IPS DF 4.7 (cell line): ENCODE measurements around the gene ZNF280A.
"Not testable (repeated sequence)": the region's sequence is repeated elsewhere in the genome, so short reads cannot be mapped to it uniquely, and the experiment has no call there.

Experiments used
- DNase-seq: peaks from one replicate; pipeline ENCODE4 v3.0.0-alpha.2; 2013; ENCODE audit warnings: low spot score; ENCODE audit errors: extremely low read depth

Gene ZNF280A

GRCh38 chr22:22545084-22545483 is 25.0 kb upstream of the ZNF280A start:
- DNase-seq, result no peak

DNA sequence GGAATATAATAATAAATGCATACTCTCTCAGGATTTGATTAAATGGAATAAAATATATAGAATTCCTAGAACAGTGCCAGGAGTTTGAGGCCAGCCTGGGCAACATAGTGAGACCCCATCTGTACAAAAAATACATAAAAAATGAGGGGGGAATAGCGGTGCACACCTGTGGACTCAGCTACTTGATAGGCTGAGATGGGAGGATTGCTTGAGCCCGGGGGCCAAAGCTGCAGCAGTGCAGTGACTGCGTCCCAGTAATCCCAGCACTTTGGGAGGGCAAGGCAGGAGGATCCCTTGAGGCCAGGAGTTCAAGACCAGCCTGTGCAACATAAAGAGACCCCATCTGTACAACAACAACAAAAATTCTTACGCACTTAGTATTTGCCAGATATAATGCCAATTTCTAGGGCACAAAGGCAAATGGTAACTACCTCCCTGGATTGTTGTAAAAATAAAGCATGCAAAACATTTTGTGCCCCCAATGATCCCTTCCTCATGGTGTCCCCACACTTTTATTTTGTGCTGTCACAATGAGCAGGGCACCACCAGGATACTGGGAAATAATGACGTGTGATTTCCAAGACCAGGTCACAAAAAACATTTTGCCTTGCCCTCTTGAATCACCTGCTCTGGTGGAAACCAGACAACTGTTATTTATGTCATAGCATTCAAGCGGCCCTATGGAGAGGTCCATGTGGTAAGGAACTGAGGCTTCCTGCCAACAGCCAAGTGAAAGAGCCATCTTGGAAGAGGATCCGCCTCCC is 18.3 kb upstream of the ZNF280A start:
- DNase-seq, result no peak

- no peak for DNase-seq
These were observed 16.8 kb upstream of the ZNF280A start for GRCh38 chr22:22536916-22537315.

- DNase-seq, result no peak
These were observed 16.4 kb upstream of the ZNF280A start for GRCh38 chr22:22536515-22536914.

DNA sequence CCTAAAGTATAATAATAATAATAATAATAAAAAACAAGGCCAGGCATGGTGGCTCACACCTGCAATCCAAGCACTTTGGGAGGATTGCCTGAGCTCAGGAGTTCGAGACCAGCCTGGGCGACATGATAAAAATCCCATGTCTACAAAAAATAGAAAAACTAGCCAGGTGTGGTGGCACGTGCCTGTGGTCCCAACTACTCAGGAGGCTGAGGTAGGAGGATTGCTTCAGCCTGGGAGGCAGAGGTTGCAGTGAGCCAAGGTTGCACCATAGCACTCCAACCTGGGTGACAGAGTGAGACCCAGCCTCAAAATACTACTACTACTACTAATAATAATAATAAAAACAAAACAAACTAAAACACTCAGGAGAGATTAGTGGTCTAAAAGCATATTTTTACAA is 15.6 kb upstream of the ZNF280A start:
- no peak for DNase-seq

- no peak for DNase-seq
These were observed 14.7 kb upstream of the ZNF280A start for GRCh38 chr22:22534604-22535415.

GRCh38 chr22:22533863-22534262 is 13.8 kb upstream of the ZNF280A start:
- no peak for DNase-seq

DNA sequence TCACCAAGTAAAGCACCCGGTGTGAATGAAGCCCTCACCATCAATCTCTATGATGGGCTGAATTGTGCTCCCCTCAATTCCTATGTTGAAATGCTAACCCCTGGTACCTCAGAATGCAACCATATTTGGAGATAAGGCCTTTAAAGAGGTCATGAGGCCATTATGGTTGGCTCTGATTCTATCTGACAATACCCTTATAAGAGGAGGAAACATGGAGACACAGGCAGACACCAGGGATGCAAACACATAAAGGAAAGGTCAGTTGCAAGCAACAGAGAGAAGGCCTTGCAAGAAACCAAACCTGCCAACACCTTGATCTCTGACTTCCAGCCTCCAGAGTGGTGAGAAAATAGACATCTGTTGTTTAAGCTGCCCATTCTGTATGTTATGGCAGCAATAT is 13.3 kb upstream of the ZNF280A start:
- DNase-seq, result no peak

GRCh38 chr22:22532547-22533071 is 12.5 kb upstream of the ZNF280A start:
- not testable (repeated sequence) for DNase-seq

GRCh38 chr22:22531770-22532546 is 11.9 kb upstream of the ZNF280A start:
- DNase-seq, result no peak

DNA sequence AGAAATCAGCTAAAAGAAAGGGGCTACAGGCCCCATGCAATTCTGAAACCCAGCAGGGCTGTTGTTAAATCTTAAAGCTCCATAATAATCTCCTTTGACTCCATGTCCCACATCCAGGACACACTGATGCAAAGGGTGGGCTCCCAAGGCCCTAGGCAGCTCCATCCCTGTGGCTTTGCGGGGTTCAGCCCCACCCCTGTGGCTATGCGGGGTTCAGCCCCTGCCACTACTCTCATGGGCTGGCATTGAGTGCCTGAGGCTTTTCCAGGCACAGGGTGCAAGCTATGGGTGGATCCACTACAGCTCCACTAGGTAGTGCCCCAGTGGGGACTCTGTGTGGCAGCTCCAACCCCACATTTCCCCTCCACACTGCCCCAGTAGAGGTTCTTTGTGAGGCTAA is 8.7 kb upstream of the ZNF280A start:
- no peak for DNase-seq

DNA sequence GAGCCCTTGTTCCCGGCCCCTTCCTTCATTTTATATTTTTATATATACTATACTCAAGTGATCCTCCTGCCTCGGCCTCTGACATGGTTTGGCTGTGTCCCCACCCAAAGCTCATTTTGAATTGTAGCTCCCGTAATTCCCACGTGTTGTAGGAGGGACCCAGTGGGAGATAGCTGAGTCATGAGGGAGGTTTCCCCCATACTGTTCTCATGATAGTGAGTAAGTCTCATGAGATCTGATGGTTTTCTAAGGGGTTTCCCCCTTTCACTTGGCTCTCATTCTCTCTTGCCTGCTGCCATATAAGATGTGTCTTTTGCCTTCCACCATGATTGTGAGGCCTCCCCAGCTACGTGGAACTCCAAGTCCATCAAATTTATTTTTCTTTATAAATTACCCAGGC is 7.2 kb upstream of the ZNF280A start:
- no peak for DNase-seq

DNA sequence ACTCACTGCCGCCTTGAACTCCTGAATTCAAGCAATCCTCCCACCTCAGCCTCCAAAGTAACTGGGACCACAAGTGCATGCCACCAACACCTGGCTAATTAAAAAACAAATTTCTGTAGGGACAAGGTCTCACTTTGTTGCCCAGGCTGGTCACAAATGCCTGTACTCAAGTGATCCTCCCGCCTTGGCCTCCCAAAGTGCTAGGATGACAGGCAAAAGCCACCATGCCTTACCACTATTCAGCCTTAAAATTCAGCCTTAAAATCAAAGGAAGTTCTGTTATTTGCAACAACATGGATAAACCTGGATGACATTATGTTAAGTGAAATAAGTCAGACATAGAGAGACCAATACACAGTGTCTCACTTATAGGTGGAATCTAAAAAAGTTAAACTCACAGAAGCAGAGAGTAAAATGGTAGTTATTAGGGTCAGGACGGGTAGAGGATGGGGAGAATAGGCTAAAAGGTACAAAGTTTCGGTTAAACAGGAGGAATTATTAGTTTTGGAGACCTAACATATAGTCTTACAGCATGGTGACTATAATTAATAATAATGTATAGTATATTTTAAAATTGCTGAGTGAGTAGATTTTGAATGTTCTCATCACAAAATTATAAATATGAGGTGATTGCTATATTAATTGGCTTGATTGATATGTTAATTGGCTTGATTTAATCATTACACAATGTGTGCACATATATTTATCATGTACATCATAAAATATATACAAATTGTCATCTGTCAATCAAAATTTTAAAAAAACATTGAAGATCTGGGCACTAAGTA is 6.2 kb upstream of the ZNF280A start:
- DNase-seq, result no peak

DNA sequence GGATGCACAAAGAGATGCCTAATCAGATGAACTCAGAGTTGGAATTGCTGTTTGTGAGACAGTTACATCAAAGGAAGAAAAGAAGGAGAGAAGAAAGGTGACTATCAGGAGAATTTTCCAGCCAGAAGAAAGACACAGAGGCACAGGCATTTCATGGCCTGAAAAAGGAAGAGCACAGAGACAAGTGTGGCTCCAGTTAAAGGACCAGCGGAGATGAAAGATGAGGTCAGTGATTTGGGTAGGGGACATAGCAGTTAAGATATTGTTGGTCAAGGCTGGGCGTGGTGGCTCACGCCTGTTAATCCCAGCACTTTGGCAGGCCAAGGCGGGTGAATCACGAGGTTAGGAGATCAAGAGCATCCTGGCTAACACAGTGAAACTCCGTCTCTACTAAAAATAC is 3.4 kb upstream of the ZNF280A start:
- DNase-seq, result no peak

DNA sequence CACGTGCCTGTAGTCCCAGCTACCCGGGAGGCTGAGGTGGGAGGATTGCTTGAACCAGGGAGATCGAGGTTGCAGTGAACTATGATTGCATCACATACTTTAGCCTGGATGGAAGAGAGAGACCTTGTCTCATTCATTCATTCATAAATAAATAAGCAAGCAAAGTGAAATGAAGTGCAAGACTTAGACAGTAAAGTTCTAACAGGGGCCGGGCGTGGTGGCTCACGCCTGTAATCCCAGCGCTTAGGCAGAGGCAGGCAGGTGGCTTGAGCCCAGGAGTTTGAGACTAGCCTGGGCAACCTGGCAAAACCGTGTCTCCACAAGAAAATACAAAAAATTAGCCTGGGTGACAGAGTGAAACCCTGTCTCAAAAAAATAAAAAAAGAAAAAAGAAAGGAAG is 1.6 kb upstream of the ZNF280A start:
- no peak for DNase-seq

DNA sequence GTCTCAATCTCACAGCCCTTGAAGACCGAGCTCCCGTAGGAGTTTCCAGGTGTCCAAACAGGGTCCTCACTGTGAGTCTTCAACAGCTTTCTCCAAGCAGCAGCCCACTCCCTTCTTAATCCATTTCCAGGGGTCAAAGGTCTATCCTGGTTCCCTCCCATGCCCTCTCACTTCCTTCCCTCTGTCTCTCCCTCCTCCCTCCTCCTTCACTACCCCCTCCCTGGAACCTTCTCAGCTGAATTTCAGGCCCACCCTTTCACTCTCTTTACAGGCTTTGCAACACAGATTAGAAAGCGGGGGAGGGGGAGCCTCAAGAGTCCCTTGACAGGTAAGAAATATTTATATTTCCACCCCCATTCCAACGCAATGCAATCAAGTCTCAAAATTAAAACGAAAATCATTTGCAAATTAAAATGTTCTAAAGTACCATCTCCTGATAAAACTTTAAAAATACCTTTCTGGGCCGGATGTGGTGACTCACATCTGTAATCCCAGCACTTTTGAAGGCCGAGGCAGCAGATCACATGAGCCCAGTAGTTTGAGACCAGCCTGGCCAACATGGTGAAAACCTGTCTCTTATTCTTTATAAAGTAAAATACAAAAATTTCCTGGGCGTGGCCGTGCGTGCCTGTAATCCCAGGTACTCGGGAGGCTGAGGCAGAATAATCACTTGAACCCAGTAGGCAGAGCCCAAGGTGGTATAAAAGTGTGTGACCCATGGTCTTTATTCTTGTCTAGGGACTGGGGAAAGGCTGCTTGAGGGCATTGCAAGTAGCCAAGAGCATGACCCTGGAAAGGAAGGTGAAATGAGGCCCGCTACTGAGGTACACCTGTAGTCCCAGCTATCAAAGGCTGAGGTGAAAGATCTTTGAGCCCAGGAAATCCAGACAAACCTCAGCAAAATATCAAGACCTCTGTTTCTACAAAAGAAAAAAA is 865 bp upstream of the ZNF280A start:
- no peak for DNase-seq

GRCh38 chr22:22519591-22519990 is 479 bp downstream of the ZNF280A start:
- no peak for DNase-seq

DNA sequence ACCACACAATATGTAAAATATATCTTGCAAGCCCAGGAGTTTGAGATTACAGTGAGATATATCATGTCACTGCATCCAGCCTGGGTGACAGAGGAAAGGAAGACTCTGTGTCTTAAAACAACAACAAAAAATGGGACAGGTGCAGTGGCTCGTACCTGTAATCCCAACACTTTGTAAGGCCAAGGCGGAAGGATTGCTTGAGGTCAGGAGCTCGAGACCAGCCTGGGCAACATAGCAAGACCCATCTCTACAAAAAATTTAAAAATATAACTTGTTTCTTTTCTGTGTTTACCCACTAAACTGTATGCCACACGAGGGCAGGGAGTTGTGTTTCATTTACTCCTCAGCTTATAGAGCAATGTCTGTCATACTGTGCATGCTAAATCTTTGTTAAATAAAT is 3.1 kb downstream of the ZNF280A start:
- no peak for DNase-seq

DNA sequence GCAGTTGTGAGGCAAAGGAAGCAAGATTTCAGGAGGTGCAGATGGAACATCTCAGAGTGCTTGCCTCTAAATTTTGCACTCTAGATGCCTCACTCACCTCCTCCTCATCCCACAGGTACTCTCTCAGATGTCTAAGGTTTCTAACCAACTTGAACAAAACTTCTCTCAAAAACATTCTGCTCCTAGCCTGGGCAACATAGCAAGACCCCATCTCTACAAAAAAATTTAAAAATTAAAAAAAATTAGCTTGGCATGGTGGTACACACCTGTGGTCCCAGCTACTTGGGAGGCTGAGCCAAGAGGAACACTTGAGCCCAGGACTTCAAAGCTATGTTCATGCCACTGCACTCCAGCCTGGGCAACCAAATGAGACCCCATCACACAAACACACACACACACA is 4.2 kb downstream of the ZNF280A start:
- no peak for DNase-seq

DNA sequence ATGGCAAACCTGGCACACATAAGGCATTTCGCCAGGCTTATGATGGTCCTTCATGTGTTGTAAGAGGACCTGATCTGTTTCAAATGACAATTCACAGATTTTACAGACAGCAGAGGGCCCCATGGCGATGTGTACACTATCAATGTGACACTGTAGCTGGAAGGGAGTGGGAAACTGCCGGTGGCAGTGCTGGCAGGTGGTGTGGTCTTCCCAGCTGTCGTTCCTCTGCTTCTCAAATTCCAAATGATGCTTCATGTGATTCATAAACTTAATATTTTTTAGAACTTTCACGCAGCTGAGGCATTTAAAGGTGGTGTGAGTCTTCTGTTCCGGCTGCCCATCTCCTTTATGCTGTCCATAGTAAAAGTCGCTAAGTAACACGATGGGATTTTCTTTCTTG is 5.6 kb downstream of the ZNF280A start:
- not testable (repeated sequence) for DNase-seq
